Type B pancreatic cell (in vitro differentiated cells): ENCODE measurements around the gene PACS2. TPM values are rescaled to one million over a fixed set of nuclear protein-coding genes. Genes with fewer than 3 reads are reported as not detected.
A peak's percentile ranks its signal among the peaks of the same experiment; 100 is the strongest.

Source experiments
- DNase-seq: peaks from one replicate; pipeline ENCODE4 v3.0.0; 2021; ENCODE audit warnings: mixed read lengths; ENCODE audit not compliant: unreplicated experiment; ENCODE audit errors: extremely low spot score
- H3K27ac Mint-ChIP-seq: 2 replicates; pipeline ENCODE4 v1.8.0; 2021; ENCODE audit warnings: mild to moderate bottlenecking, mixed read lengths
- H3K27me3 Mint-ChIP-seq: 2 replicates; pipeline ENCODE4 v1.8.0; 2021; ENCODE audit warnings: mixed read lengths
- H3K36me3 Mint-ChIP-seq: 2 replicates; pipeline ENCODE4 v1.8.0; 2021; ENCODE audit warnings: mixed read lengths
- H3K4me1 Mint-ChIP-seq: one replicate; pipeline ENCODE4 v1.8.0; 2021; ENCODE audit warnings: mixed read lengths; ENCODE audit not compliant: unreplicated experiment
- H3K4me3 Mint-ChIP-seq: 2 replicates; pipeline ENCODE4 v1.8.0; 2021; ENCODE audit warnings: mild to moderate bottlenecking, mixed read lengths
- H3K9me3 Mint-ChIP-seq: 2 replicates; pipeline ENCODE4 v1.8.0; 2021; ENCODE audit warnings: mixed read lengths
- CTCF ChIP-seq: fragments of 200-600 bp; sonication (generic); conservative IDR thresholded peaks from 2 replicates; pipeline ENCODE4 v1.5.0; 2021; ENCODE audit warnings: antibody characterized with exemption, mild to moderate bottlenecking
- total RNA-seq: library from RNA; stranded (reverse); gene quantifications from 2 replicates; pipeline ENCODE4 v1.2.1, GENCODE V29; 2021; ENCODE audit warnings: low replicate concordance

The PACS2 gene
- total RNA-seq, 1 donor from 2014 or later = 101 TPM

- H3K27me3 Mint-ChIP-seq = no peaks in the 10 kb centered on the region
- peak overlapping the region; percentile 18 for H3K27ac Mint-ChIP-seq
- no peak for TF ChIP-seq CTCF
- DNase-seq = no peak
- H3K36me3 Mint-ChIP-seq = peaks cover 30% of the 10 kb centered on the region
- H3K9me3 Mint-ChIP-seq = peaks cover 4% of the 10 kb centered on the region
- no peak overlapping the region for H3K4me3 Mint-ChIP-seq
- H3K4me1 Mint-ChIP-seq = peaks cover 5% of the 10 kb centered on the region
Measured at GRCh38 chr14:105426416-105427130, 112.0 kb downstream of the PACS2 start.

GRCh38 chr14:105427412-105427811 lies 112.9 kb downstream of the PACS2 start:
- no peak for TF ChIP-seq CTCF
- no peak for DNase-seq
- Mint-ChIP-seq H3K4me1 (peaks cover 4% of the 10 kb centered on the region), H3K27me3 (no peaks in the 10 kb centered on the region), H3K36me3 (peaks cover 30% of the 10 kb centered on the region), H3K9me3 (peaks cover 4% of the 10 kb centered on the region), H3K27ac (peak overlapping the region; percentile 18), H3K4me3 (no peak overlapping the region)

- TF ChIP-seq CTCF = no peak
- Mint-ChIP-seq H3K27me3 (no peaks in the 10 kb centered on the region), H3K36me3 (peaks cover 30% of the 10 kb centered on the region), H3K9me3 (peaks cover 4% of the 10 kb centered on the region), H3K4me1 (no peaks in the 10 kb centered on the region), H3K27ac (no peak overlapping the region), H3K4me3 (no peak overlapping the region)
- no peak for DNase-seq
Measured at GRCh38 chr14:105427936-105428485, 113.5 kb downstream of the PACS2 start.

- no peaks in the 10 kb centered on the region for H3K4me1 Mint-ChIP-seq
- H3K9me3 Mint-ChIP-seq = peaks cover 4% of the 10 kb centered on the region
- H3K4me3 Mint-ChIP-seq = no peak overlapping the region
- no peaks in the 10 kb centered on the region for H3K27me3 Mint-ChIP-seq
- no peak overlapping the region for H3K27ac Mint-ChIP-seq
- no peak for TF ChIP-seq CTCF
- DNase-seq = no peak
- peaks cover 34% of the 10 kb centered on the region for H3K36me3 Mint-ChIP-seq
Measured at GRCh38 chr14:105430042-105430441, 115.5 kb downstream of the PACS2 start.

- H3K4me1 Mint-ChIP-seq = no peaks in the 10 kb centered on the region
- H3K9me3 Mint-ChIP-seq = peaks cover 4% of the 10 kb centered on the region
- no peak overlapping the region for H3K4me3 Mint-ChIP-seq
- peak overlapping the region; percentile 9 for H3K27ac Mint-ChIP-seq
- no peaks in the 10 kb centered on the region for H3K27me3 Mint-ChIP-seq
- no peak for TF ChIP-seq CTCF
- H3K36me3 Mint-ChIP-seq = peaks cover 36% of the 10 kb centered on the region
- DNase-seq = no peak
Measured at GRCh38 chr14:105430565-105430964, 116.0 kb downstream of the PACS2 start.
